Measurements from ENCODE around the gene NGEF. TPM values are rescaled to one million over a fixed set of nuclear protein-coding genes. Genes with fewer than 3 reads are reported as not detected.

Gene NGEF
- total and polyA plus RNA-seq, 7 donors = 0.28 to 13.9 (median 10.8) TPM; not detected in 2

DNA sequence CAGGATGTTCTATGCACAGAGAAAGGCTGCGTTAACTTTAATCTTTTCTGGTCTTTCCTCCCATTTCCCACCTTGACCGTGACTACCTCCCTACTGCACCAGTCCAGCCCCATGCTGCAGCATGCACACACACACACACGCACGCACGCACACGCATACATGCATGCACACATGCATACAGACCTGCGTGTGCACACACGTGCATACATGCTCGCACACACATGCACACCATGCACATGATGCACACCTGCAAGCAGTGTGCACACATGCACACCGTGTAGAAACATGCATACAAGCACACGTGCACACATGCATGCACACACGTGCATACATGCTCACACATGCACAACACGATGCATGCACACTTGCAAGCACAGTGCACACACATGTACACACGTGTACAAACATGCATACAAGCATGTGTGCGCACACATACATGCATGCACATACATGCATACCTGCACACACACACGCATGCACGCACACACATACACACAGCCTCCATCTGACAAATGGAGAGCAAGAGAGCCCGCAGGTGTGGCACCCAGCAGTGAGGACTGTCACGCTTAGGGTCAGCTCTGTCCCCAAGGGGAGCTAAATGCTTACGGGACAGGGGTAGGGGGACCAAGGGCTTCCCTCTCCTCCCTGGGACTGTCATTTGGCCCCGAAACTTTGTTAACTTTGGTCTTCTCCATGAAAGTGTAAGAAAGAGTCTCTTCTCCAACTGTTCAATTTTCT, 124.8 kb downstream of the NGEF start:
- H3K27ac ChIP-seq = no peak overlapping the region
- 82 to 86% methylated on average over 21 of the region's 21 CpGs for WGBS, 2 donors
- H3K4me3 ChIP-seq = no peak overlapping the region
- TF ChIP-seq POLR2A (IDR thresholded peaks at IDR 0.05) (no peak), POLR2AphosphoS5 (IDR thresholded peaks at IDR 0.05) (no peak), EP300 (IDR thresholded peaks at IDR 0.05) (no peak)
- TF ChIP-seq, protein P1, sequence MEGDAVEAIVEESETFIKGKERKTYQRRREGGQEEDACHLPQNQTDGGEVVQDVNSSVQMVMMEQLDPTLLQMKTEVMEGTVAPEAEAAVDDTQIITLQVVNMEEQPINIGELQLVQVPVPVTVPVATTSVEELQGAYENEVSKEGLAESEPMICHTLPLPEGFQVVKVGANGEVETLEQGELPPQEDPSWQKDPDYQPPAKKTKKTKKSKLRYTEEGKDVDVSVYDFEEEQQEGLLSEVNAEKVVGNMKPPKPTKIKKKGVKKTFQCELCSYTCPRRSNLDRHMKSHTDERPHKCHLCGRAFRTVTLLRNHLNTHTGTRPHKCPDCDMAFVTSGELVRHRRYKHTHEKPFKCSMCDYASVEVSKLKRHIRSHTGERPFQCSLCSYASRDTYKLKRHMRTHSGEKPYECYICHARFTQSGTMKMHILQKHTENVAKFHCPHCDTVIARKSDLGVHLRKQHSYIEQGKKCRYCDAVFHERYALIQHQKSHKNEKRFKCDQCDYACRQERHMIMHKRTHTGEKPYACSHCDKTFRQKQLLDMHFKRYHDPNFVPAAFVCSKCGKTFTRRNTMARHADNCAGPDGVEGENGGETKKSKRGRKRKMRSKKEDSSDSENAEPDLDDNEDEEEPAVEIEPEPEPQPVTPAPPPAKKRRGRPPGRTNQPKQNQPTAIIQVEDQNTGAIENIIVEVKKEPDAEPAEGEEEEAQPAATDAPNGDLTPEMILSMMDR (IDR thresholded peaks at IDR 0.05) = no peak
- no peaks in the 10 kb centered on the region for H3K36me3 ChIP-seq
- no peaks in the 10 kb centered on the region for H3K9me3 ChIP-seq
- intact Hi-C loops (cut with DNase I) = no loop called here
- no peak for DNase-seq
- H3K4me1 ChIP-seq = peaks cover 0 to 6% (median 0%) of the 10 kb centered on the region in 4 donors
- peaks cover 2 to 37% (median 13%) of the 10 kb centered on the region in 3 donors for H3K27me3 ChIP-seq

DNA sequence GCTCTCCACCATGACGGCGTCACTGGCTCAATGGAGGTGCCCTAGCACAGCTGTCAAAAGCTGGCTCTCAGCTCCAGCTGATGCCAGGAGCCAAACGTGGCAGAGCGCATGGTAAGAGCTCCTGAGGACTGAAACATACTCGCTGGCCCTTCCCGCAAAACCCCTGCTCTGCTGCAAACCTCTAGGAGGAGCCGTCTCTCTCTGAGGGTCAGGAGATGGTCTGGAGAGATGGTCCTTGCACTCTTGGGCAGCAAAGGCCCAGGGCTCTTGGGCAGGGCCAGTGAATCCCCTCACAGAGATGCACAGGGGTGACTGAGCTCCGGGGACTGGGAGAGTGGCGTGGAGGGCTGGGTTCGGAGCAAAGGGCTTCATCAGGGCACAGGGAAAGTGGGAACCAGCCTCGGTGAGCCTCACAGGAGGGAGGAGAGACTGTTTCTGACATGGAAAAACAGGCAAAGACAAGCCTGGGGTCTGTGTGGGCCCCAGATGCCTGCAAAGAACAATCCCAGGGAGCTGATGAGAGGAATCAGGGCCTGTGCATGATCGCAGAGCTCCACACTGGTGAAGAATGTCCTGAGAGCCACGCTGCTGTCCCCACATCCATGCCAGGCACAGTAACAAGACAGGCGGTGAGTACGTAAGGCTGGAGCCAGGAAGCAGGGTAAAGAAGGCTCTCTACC, 125.7 kb downstream of the NGEF start:
- peaks cover 0 to 6% (median 0%) of the 10 kb centered on the region in 4 donors for H3K4me1 ChIP-seq
- no peak overlapping the region for H3K27ac ChIP-seq
- 85 to 87% methylated on average over 15 of the region's 15 CpGs for WGBS, 2 donors
- no peaks in the 10 kb centered on the region for H3K36me3 ChIP-seq
- no peak overlapping the region for H3K4me3 ChIP-seq
- TF ChIP-seq, protein P1 (IDR thresholded peaks at IDR 0.05) = no peak
- TF ChIP-seq POLR2AphosphoS5 (IDR thresholded peaks at IDR 0.05) (no peak), POLR2A (IDR thresholded peaks at IDR 0.05) (no peak), EP300 (IDR thresholded peaks at IDR 0.05) (no peak)
- H3K27me3 ChIP-seq = peaks cover 2 to 37% (median 9%) of the 10 kb centered on the region in 3 donors
- DNase-seq = no peak
- intact Hi-C loops (cut with DNase I) = no loop called here
- no peaks in the 10 kb centered on the region for H3K9me3 ChIP-seq

DNA sequence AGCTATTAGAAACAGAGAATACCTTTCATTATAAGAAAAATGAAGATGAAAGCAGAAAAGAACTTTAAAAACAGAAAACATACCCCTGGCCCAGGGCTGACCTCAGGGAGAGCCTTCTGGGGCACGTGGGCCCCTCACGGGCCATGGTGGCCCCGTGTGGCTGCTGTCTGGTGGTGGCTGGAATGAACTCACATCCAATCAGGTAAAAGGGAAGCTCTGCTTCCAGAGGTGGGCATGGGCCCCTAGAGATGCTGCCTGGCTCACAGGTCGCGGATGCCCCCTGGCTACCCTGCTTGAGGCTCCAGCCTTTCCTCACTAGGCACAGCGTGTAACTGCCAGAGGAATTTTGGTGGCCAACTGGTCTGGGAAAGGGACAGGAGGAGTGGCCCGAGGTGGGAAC, 126.4 kb downstream of the NGEF start:
- Histone ChIP-seq H3K4me1 (peaks cover 0 to 6% (median 0%) of the 10 kb centered on the region in 4 donors), H3K27me3 (peaks cover 2 to 31% (median 9%) of the 10 kb centered on the region in 3 donors), H3K4me3 (no peak overlapping the region), H3K27ac (no peak overlapping the region), H3K9me3 (no peaks in the 10 kb centered on the region), H3K36me3 (no peaks in the 10 kb centered on the region)
- intact Hi-C loops (cut with DNase I) = no loop called here
- no peak for DNase-seq
- WGBS, 2 donors = 85 to 87% methylated on average over 7 of the region's 7 CpGs
- TF ChIP-seq POLR2A (IDR thresholded peaks at IDR 0.05) = no peak
- TF ChIP-seq POLR2AphosphoS5 (IDR thresholded peaks at IDR 0.05) = no peak
- TF ChIP-seq EP300 (IDR thresholded peaks at IDR 0.05) = no peak
- TF ChIP-seq, protein P1 (IDR thresholded peaks at IDR 0.05) = no peak

DNA sequence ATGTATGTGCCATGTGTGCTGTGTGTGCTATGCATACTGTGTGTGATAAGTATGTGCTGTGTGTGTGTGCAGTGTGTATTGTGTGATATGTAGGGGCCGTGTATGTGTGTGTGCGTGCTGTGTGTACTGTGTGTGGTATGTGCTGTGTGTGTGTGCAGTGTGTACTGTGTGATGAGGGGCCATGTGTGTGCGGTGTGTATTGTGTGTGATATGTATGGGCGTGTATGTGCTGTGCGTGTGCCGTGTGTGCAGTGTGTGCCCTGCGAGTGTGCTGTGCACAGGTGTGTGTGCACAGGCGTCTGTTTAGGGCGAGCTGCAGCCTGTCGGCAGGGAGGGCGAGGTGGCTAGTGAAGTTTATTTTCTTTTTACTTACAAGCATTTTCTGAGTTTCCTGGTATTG, 126.9 kb downstream of the NGEF start:
- Histone ChIP-seq H3K9me3 (no peaks in the 10 kb centered on the region), H3K4me3 (no peak overlapping the region), H3K27me3 (peaks cover 2 to 27% (median 9%) of the 10 kb centered on the region in 3 donors), H3K27ac (no peak overlapping the region), H3K4me1 (peaks cover 0 to 4% (median 0%) of the 10 kb centered on the region in 4 donors), H3K36me3 (no peaks in the 10 kb centered on the region)
- WGBS, 2 donors = 88 to 89% methylated on average over 11 of the region's 11 CpGs
- no peak for TF ChIP-seq EP300 (IDR thresholded peaks at IDR 0.05)
- TF ChIP-seq POLR2AphosphoS5 (IDR thresholded peaks at IDR 0.05) = no peak
- TF ChIP-seq, protein P1 (IDR thresholded peaks at IDR 0.05) = no peak
- TF ChIP-seq POLR2A (IDR thresholded peaks at IDR 0.05) = no peak
- no peak for DNase-seq
- intact Hi-C loops (cut with DNase I) = no loop called here
